HepG2 (cell line): ENCODE data around the gene CD46. TPM values are rescaled to one million over a fixed set of nuclear protein-coding genes. Genes with fewer than 3 reads are reported as not detected.
A peak's percentile ranks its signal among the peaks of the same experiment; 100 is the strongest.

Experiments used
- ATAC-seq: fragments of 200-7000 bp; cut with Tn5 transposase; 3 replicates; pipeline ENCODE4 v1.9.1; 2020; ENCODE audit warnings: mild to moderate bottlenecking, moderate library complexity
- BruUV-seq: library from RNA; stranded (reverse); fragments of 400-500 nt; replicated peaks from 2 replicates; lab custom pipeline; 2021; lab: Mats Ljungman, UMichigan
- CTCF ChIA-PET: fragments of 300-600 bp; formaldehyde crosslinking; extraction: SDS; loops from one replicate; lab custom pipeline; 2021; ENCODE audit warnings: low total read pairs, inconsistent platforms, low intra/inter-chr PET ratio; lab: Yijun Ruan, JAX
- POLR2A ChIA-PET: fragments of 350-600 bp; sonication (Branson Sonifier 250); formaldehyde crosslinking; loops from one replicate; lab custom pipeline; 2020; ENCODE audit warnings: antibody characterized with exemption, inconsistent platforms; lab: Yijun Ruan, JAX
- DNase-seq: peaks from one replicate; pipeline ENCODE4 v3.0.0-alpha.2; 2015; ENCODE audit warnings: low spot score
- FAIRE-seq: peaks from 3 replicates; lab custom pipeline; 2011; peaks lifted over from hg19 to GRCh38; lab: Jason Lieb, UNC
- H2AFZ ChIP-seq: one replicate; pipeline ENCODE4 v1.6.1; 2011; ENCODE audit warnings: low read length, inconsistent platforms
- H3K27ac ChIP-seq: fragments of 300-600 bp; 3 replicates; pipeline ENCODE4 v1.8.0; 2011; ENCODE audit warnings: mixed run types, mild to moderate bottlenecking, mixed read lengths, low read length, inconsistent platforms; ENCODE audit not compliant: insufficient read depth; ENCODE audit errors: extremely low read length
- H3K27me3 ChIP-seq, 2 experiments: fragments of 200-600 bp in 1 of 2; 2 replicates in 1 of 2; 3 replicates in 1 of 2; pipeline versions ENCODE4 v1.6.0 to v1.8.0; 2011; ENCODE audit warnings: low read length in 2 of 2, mild to moderate bottlenecking in 2 of 2, moderate library complexity in 2 of 2, inconsistent platforms in 1 of 2; ENCODE audit not compliant: insufficient read depth in 2 of 2, control insufficient read depth in 1 of 2
- H3K36me3 ChIP-seq, 2 experiments: fragments of 200-600 bp in 1 of 2; replicated peaks in 1 of 2; 2 replicates in 1 of 2; 3 replicates in 1 of 2; pipeline versions ENCODE4 v1.5.1 to v1.8.0; 2011; ENCODE audit warnings: low read length in 2 of 2, inconsistent platforms in 1 of 2; ENCODE audit not compliant: insufficient read depth in 2 of 2, control insufficient read depth in 1 of 2
- H3K4me1 ChIP-seq: 2 replicates; pipeline ENCODE4 v1.5.1; 2012; ENCODE audit warnings: low read length, inconsistent platforms; ENCODE audit not compliant: insufficient read depth
- H3K4me2 ChIP-seq: 2 replicates; pipeline ENCODE4 v1.6.0; 2011; ENCODE audit warnings: low read depth, low read length, inconsistent platforms
- H3K4me3 ChIP-seq, 3 experiments: fragments of 200-600 bp in 1 of 3; sonication (generic), shearing (Covaris generic) in 1 of 3; replicated peaks in 1 of 3; 2 replicates each; pipeline ENCODE4 v1.5.1; 2011 to 2016; ENCODE audit warnings: low read length in 3 of 3, inconsistent platforms in 2 of 3, low read depth in 2 of 3, mild to moderate bottlenecking in 2 of 3, control low read depth in 1 of 3, mixed read lengths in 1 of 3; ENCODE audit not compliant: insufficient read depth in 1 of 3
- H3K79me2 ChIP-seq: one replicate; pipeline ENCODE4 v1.6.1; 2011; ENCODE audit warnings: low read length, inconsistent platforms; ENCODE audit not compliant: insufficient read depth
- H3K9ac ChIP-seq: 2 replicates; pipeline ENCODE4 v1.6.0; 2011; ENCODE audit warnings: mild to moderate bottlenecking, low read depth, low read length, inconsistent platforms; ENCODE audit not compliant: insufficient read depth
- H3K9me3 ChIP-seq: 2 replicates; pipeline ENCODE4 v1.5.1; 2012; ENCODE audit warnings: mild to moderate bottlenecking, low read length
- H4K20me1 ChIP-seq: 2 replicates; pipeline ENCODE4 v1.6.0; 2011; ENCODE audit warnings: inconsistent platforms, mild to moderate bottlenecking, low read length, moderate library complexity; ENCODE audit not compliant: insufficient read depth
- DMTF1 ChIP-seq: sonication (generic); formaldehyde crosslinking; IDR thresholded peaks from 2 replicates; pipeline ENCODE4 v1.4.0; 2020; ENCODE audit warnings: mild to moderate bottlenecking, missing genetic modification reagents
- DPF2 ChIP-seq: sonication (generic); formaldehyde crosslinking; IDR thresholded peaks from 2 replicates; pipeline ENCODE4 v1.4.0; 2020; ENCODE audit warnings: mild to moderate bottlenecking, low read depth, missing genetic modification reagents, borderline replicate concordance
- E2F1 ChIP-seq: sonication (generic); formaldehyde crosslinking; IDR thresholded peaks from 2 replicates; pipeline ENCODE4 v1.5.0; 2020; ENCODE audit warnings: missing genetic modification reagents
- GZF1 ChIP-seq: sonication (generic); formaldehyde crosslinking; IDR thresholded peaks from 2 replicates; pipeline ENCODE4 v1.5.1; 2020; ENCODE audit warnings: mild to moderate bottlenecking, missing genetic modification reagents
- HDAC1 ChIP-seq: sonication (generic); formaldehyde crosslinking; IDR thresholded peaks from 2 replicates; pipeline ENCODE4 v1.5.1; 2020; ENCODE audit warnings: mild to moderate bottlenecking, missing genetic modification reagents
- HDAC2 ChIP-seq: sonication (generic); formaldehyde crosslinking; IDR thresholded peaks from 2 replicates; pipeline ENCODE4 v1.4.0; 2020; ENCODE audit warnings: missing genetic modification reagents
- KDM1A ChIP-seq: IDR thresholded peaks from 2 replicates; pipeline ENCODE4 v1.6.1; 2016; ENCODE audit warnings: missing compliant biosample characterization
- KDM2A ChIP-seq: sonication (generic); formaldehyde crosslinking; IDR thresholded peaks from 2 replicates; pipeline ENCODE4 v1.4.0; 2020; ENCODE audit warnings: low read depth, missing genetic modification reagents, borderline replicate concordance
- NFE2L2 ChIP-seq: fragments of 150-350 bp; IDR thresholded peaks from 2 replicates; pipeline ENCODE4 v1.6.1; 2014; ENCODE audit warnings: low read length
- SNAPC5 ChIP-seq: sonication (generic); formaldehyde crosslinking; IDR thresholded peaks from 2 replicates; pipeline ENCODE4 v1.8.1; 2023; ENCODE audit warnings: mild to moderate bottlenecking, missing genetic modification reagents, borderline replicate concordance
- TARDBP ChIP-seq: sonication (generic); formaldehyde crosslinking; IDR thresholded peaks from 2 replicates; pipeline ENCODE4 v1.8.0; 2022; ENCODE audit warnings: mild to moderate bottlenecking, missing genetic modification reagents
- TRIM22 ChIP-seq: fragments of 450-650 bp; IDR thresholded peaks from 2 replicates; pipeline ENCODE4 v1.6.1; 2017
- ZNF275 ChIP-seq: sonication (generic); formaldehyde crosslinking; IDR thresholded peaks from 2 replicates; pipeline ENCODE4 v1.8.0; 2022; ENCODE audit warnings: missing genetic modification reagents, mild to moderate bottlenecking, inconsistent platforms, borderline replicate concordance
- ZNF362 ChIP-seq: sonication (generic); formaldehyde crosslinking; IDR thresholded peaks from 2 replicates; pipeline ENCODE4 v1.4.0; 2020; ENCODE audit warnings: missing genetic modification reagents, mild to moderate bottlenecking, borderline replicate concordance
- ZNF549 ChIP-seq: sonication (generic); formaldehyde crosslinking; IDR thresholded peaks from 2 replicates; pipeline ENCODE4 v1.5.0; 2020; ENCODE audit warnings: missing genetic modification reagents
- WGBS: methylation state at CpG from one replicate; pipeline ENCODE4 v1.1.6; 2017; ENCODE audit warnings: low lambda C conversion rate; 5-methylcytosine and 5-hydroxymethylcytosine counted together
- in situ Hi-C: cut with HindIII; loops from 2 replicates; pipeline ENCODE4 v1.10.0; 2017; ENCODE audit warnings: low pct_unique_long_range_greater_than_20kb; ENCODE audit not compliant: extremely low pct_ligation_motif_present
- intact Hi-C: fragments of 100-400 bp; cut with micrococcal nuclease; formaldehyde crosslinking; loops from one replicate; pipeline ENCODE4 v1.10.0; 2022; ENCODE audit not compliant: unreplicated experiment
- polyA plus RNA-seq, 8 experiments: library from polyadenylated mRNA; depleted of rRNA in 3 of 8; stranded (reverse) in 7 of 8; unstranded in 1 of 8; fragments of >200 nt; fragmentation: Illumina TruSeq in 4 of 8; extraction: Trizol in 4 of 8; gene quantifications; 2 replicates each; pipeline versions ENCODE4 v1.2.1 to v1.2.3, GENCODE V29; 2011 to 2016; ENCODE audit warnings: low read depth in 4 of 8, missing spikeins in 1 of 8, mixed read lengths in 1 of 8; ENCODE audit not compliant: insufficient read depth in 1 of 8
- total RNA-seq, 5 experiments: library from RNA; depleted of rRNA; stranded (reverse); fragments of >200 nt; fragmentation: Illumina TruSeq; extraction: Trizol; gene quantifications; 2 replicates each; pipeline ENCODE4 v1.2.3, GENCODE V29; 2016; ENCODE audit warnings: low read depth in 1 of 5

Gene CD46
- total and polyA plus RNA-seq, 2 of the 13 experiments (the other 11 are each of a cell fraction or from before 2014, with no cell fraction given), result 130 to 277 TPM

- Histone ChIP-seq H3K9ac (peak overlapping the region; percentile 80), H3K27me3 (no peaks in the 10 kb centered on the region; a peak in 2 of 5 replicates), H4K20me1 (no peaks in the 10 kb centered on the region), H3K4me1 (peaks cover 65% of the 10 kb centered on the region), H3K79me2 (peaks cover 36% of the 10 kb centered on the region), H2AFZ (peak overlapping the region; percentile 66), H3K36me3 (no peaks in the 10 kb centered on the region; a peak in 2 of 5 replicates), H3K4me2 (peak overlapping the region; percentile 91), H3K9me3 (no peaks in the 10 kb centered on the region), H3K4me3 (peak overlapping the region; percentile 58 to 77 (median 73)), H3K27ac (peak overlapping the region; percentile 94)
- ChIA-PET POLR2A (interaction anchor here (0.6 to 2.8 kb wide), 13 partner anchors 11 to 388 kb away, joined by 3 to 14 read pairs (median 4); no protein-coding TSS in a partner anchor), CTCF (no interaction called here)
- intact Hi-C loops, result no loop called here
- BruUV-seq, result TSS peak; percentile 94
- in situ Hi-C loops, result loop anchor here (5.0 kb wide), 2 partner anchors 40 to 140 kb away; no protein-coding TSS in a partner anchor
- FAIRE-seq, result peak; percentile 96
- 2% methylated on average over 17 of the region's 18 CpGs for WGBS
- peak; percentile 76 for ATAC-seq
- DNase-seq, result peak; percentile 90
- TF ChIP-seq TARDBP (CRISPR knock-in tag) (no peak), GZF1 (CRISPR knock-in tag) (no peak), ZNF362 (CRISPR knock-in tag) (peak; percentile 82), DPF2 (CRISPR knock-in tag) (no peak), DMTF1 (CRISPR knock-in tag) (0 out of 2 replicates have a peak, but pooled peaks have one; percentile 36), E2F1 (CRISPR knock-in tag) (no peak), KDM1A (no peak), SNAPC5 (CRISPR knock-in tag) (no peak), NFE2L2 (no peak), KDM2A (CRISPR knock-in tag) (no peak; the same call in 1 of the 2 replicates), HDAC1 (peak; percentile 52), ZNF549 (CRISPR knock-in tag) (no peak), HDAC2 (CRISPR knock-in tag) (peak; percentile 28; the same call in 1 of the 2 replicates), ZNF275 (CRISPR knock-in tag) (no peak), TRIM22 (no peak)
Measured at GRCh38 chr1:207826557-207827487, 75.0 kb downstream of the CD46 start.
